K562 (cell line): ENCODE measurements around the gene FLOT2.

Experiments
- FOSL1 ChIP-seq: fragments of 200-800 bp; sonication (Bioruptor generic); conservative IDR thresholded peaks from 2 replicates; pipeline ENCODE4 v1.6.1; 2016; ENCODE audit warnings: missing genetic modification characterization, missing compliant biosample characterization
- MAZ ChIP-seq, 2 experiments: fragments of 450-650 bp in 1 of 2; sonication (generic) in 1 of 2; formaldehyde crosslinking; IDR thresholded peaks in 1 of 2; conservative IDR thresholded peaks in 1 of 2; 2 replicates each; pipeline versions ENCODE4 v1.4.0 to v1.5.0; 2020; ENCODE audit warnings: mild to moderate bottlenecking in 1 of 2, missing genetic modification reagents in 1 of 2
- MNT ChIP-seq, 2 experiments: fragments of 450-650 bp; conservative IDR thresholded peaks; 2 replicates each; pipeline ENCODE4 v1.6.1; 2017; ENCODE audit warnings: mild to moderate bottlenecking in 2 of 2, moderate library complexity in 2 of 2
- PML ChIP-seq: IDR thresholded peaks from 2 replicates; pipeline ENCODE4 v1.6.1; 2012; ENCODE audit warnings: low read length, inconsistent platforms
- ZNF121 ChIP-seq: sonication (generic); formaldehyde crosslinking; conservative IDR thresholded peaks from 2 replicates; pipeline ENCODE4 v1.8.0; 2022; ENCODE audit warnings: missing genetic modification reagents

- no peak for TF ChIP-seq ZNF121 (CRISPR knock-in tag)
- no peak for TF ChIP-seq PML
- TF ChIP-seq MNT (conservative IDR thresholded peaks at IDR 0.05), result no peak
- no peak; the same call in 1 of the 2 replicates for TF ChIP-seq FOSL1 (tag)
- no peak for TF ChIP-seq MAZ (CRISPR knock-in tag; conservative IDR thresholded peaks at IDR 0.05 in 1 of 2, IDR thresholded peaks at IDR 0.05 in 1 of 2)
Observed at GRCh38 chr17:28935744-28936460, 38.4 kb upstream of the FLOT2 start.
